NCI-H1105 treated with DMSO at 0.1 percent for 48 hours (cell line): ENCODE results near the gene SLC66A3.
"Not testable (repeated sequence)": the region's sequence is repeated elsewhere in the genome, so short reads cannot be mapped to it uniquely, and the experiment has no call there.

Experiments used
- DNase-seq: peaks from one replicate; lab custom pipeline; 2025; lab: John Stamatoyannopoulos, UW

Gene SLC66A3

GRCh38 chr2:11163439-11164317 is 8.4 kb downstream of the SLC66A3 start:
- no peak for DNase-seq

DNA sequence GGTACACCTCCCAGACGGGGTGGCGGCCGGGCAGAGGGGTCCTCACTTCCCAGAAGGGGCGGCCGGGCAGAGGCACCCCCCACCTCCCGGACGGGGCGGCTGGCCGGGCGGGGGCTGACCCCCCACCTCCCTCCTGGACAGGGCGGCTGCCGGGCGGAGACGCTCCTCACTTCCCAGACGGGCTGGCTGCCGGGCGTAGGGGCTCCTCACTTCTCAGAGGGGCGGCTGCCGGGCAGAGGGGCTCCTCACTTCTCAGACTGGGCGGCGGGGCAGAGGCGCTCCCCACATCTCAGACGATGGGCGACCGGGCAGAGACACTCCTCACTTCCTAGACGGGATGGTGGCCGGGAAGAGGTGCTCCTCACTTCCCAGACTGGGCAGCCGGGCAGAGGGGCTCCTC is 9.8 kb downstream of the SLC66A3 start:
- not testable (repeated sequence) for DNase-seq

DNA sequence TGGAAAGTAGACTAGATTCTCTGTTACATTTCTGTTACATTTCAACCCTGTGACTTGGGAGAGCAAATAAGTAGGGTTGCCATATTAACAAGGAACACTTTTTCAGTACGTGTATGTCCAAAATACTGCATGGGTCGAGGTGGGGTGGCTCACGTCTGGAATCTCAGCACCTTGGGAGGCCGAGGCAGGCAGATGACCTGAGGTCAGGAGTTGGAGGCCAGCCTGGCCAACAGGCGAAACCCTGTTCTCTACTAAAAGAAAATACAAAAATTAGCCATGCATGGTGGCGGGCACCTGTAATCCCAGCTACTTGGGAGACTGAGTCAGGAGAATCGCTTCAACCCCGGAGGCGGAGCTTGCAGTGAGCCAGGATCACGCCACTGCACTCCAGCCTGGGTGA is 11.2 kb downstream of the SLC66A3 start:
- DNase-seq = no peak

DNA sequence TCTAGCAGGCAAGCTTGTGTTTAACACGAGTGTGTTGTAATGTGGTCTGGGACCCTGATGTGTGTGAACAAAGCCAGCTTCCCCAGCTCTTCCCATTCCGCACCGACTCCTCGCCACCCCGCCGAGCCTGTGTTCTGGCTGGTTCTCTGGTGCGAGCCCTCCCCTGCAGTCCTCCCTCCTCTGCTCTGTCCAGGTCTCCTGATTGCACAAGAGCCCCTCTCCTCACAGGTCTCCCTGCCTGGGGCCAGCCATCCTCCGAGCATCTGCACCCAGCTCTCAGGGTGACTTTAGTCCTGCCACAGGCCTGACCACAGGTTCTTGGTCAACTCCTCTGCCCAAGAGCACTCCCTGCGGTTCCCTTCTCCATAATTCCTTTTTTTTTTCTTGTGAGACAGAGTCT is 13.2 kb downstream of the SLC66A3 start:
- DNase-seq = no peak

- no peak for DNase-seq
These were observed 14.1 kb downstream of the SLC66A3 start for GRCh38 chr2:11169333-11169732.

DNA sequence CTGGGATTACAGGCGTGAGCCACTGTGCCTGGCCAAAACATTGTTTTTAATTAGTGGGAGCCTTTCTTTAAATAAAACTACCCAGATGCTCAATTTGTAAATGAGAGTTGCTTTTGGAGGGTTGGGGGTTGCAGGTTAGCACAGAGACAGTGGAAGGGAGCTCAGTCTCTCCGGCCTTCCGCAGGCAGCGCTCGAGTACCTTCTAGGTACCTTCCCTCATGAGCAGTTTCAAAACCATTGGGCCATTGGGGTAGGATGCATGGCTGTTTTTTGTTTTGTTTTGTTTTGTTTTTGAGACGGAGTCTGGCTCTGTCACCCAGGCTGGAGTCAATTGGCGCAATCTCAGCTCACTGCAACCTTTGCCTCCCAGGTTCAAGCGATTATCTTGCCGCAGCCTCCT is 19.0 kb downstream of the SLC66A3 start:
- no peak for DNase-seq

- DNase-seq = no peak
These were observed 20.1 kb downstream of the SLC66A3 start for GRCh38 chr2:11175293-11175795.

- peak; percentile 45 for DNase-seq
These were observed 22.8 kb downstream of the SLC66A3 start for GRCh38 chr2:11177871-11178690.

GRCh38 chr2:11179196-11179595 is 23.9 kb downstream of the SLC66A3 start:
- no peak for DNase-seq

GRCh38 chr2:11179899-11180298 is 24.6 kb downstream of the SLC66A3 start:
- no peak for DNase-seq

- DNase-seq = no peak
These were observed 25.4 kb downstream of the SLC66A3 start for GRCh38 chr2:11180653-11181052.

- DNase-seq = no peak
These were observed 27.7 kb downstream of the SLC66A3 start for GRCh38 chr2:11182951-11183350.

DNA sequence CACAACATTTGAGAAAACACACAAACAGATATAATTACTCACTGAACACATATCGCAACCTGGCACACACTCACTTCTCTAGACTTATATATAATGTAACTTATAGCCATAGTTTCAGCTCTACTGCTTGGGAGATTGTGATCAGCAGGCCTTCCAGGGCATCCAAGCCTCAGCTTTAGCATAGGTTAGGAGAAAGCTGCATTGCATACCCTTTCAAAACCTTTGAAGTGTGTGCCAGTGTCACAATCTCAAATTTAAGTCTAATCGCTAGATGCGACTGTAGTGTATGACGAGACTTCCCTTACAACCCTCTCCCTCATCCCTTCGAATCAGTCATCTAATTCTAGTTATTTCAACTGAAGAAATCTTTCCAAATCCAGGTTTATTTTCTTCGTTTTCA is 30.9 kb downstream of the SLC66A3 start:
- no peak for DNase-seq

- no peak for DNase-seq
These were observed 31.9 kb downstream of the SLC66A3 start for GRCh38 chr2:11187083-11187619.

DNA sequence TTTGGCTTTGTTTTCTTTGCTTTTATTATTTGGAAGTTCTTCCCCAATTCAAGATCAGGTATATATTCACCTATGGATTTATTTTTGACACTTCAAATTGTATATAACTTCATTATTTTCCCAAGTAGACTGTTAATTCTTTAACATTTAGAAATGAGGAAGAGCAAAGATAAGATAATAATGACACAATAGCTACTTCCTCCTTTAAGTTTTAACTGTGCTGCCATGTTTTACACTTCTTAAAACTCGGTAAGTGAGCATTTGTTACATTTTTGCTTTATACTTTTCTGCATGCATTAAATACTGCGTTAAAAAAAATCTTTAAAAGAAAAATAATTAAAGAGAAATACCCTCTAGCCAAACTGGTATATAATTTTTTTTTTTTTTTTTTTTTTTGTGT is 32.5 kb downstream of the SLC66A3 start:
- no peak for DNase-seq

GRCh38 chr2:11196246-11196645 is 41.0 kb downstream of the SLC66A3 start:
- DNase-seq = no peak

DNA sequence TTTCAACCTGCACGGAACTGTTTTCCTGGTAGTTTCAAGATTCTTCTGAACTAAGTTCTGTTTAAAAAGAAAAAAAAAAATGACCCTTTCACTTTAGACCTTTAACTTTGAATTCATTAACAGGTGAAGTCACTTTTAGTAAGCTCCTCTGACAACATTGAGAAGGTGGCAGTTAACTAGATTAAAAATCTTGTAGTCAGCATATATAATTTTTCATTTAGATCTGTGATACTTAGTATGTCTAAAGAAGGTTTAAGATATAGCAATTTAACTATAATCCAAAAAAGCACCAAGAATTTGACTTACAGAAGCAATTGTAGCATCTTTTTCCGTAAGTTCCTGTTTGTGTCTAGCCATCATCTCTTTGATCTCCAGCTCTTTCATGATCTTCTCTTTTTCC is 45.4 kb downstream of the SLC66A3 start:
- no peak for DNase-seq

GRCh38 chr2:11201969-11202368 is 46.7 kb downstream of the SLC66A3 start:
- DNase-seq = no peak

DNA sequence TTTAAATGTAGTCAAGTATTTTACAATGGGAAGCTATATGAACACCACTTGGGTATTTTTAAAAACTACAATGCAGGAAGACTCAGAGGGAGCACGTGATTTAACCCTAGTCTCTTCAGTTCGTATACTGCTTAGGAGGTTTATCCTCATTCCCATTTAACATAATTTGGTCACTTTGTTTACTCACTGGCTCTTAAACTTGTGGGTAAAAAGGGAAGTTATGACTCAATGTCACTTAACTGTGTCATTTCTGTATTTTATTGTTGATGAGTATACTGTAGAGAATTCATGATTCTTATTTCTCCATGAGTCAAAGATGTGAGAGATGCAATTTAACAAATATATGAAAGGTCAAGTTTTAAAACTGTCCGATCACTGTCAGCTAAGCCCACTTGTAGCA is 48.2 kb downstream of the SLC66A3 start:
- no peak for DNase-seq

GRCh38 chr2:11208083-11208482 is 52.8 kb downstream of the SLC66A3 start:
- no peak for DNase-seq

DNA sequence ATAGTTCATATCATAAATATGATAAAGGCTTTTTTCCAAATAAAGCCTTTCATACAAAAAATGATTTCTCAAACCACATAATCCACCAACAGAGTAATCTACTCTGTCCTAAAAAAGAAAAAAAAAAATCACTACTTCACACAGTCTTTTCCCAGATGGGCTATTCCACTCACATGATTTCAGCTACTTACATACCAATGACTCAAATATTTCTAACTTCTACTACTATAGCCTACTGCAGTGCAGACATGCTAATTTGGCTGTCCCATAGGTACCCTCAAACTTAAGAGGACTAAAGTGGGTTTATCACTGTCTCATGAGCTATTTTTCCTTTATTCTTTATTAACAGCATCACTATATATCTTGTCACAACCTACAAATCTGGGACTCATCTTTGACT is 57.4 kb downstream of the SLC66A3 start:
- DNase-seq = no peak

DNA sequence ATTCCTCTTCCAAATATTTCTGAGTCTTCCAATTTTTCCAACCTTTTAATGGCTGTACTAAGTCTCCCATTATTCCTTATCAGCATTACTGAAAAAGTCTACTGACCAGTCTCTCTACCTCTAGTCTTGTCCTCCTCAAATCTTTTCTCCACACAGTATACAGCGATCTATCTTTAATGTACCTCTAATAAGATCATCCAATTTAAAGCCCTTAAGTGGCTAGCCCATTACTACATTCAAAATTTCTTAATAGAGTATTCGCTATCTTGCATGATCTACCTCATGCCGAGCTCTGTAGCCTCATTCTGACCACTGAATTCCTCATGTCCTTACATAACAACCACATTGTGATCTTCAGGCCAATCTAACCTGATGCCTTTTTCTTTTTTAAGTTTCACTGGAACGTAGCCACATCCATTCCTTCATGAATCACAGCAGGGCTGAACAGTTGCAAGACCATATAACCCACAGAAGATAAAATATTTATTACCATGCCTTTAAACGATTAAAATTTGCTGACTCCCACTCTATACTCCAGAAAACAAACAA is 57.9 kb downstream of the SLC66A3 start:
- no peak for DNase-seq
